Measurements from ENCODE around the gene TBC1D8. TPM values are rescaled to one million over a fixed set of nuclear protein-coding genes. Genes with fewer than 3 reads are reported as not detected.
A peak's percentile ranks its signal among the peaks of the same experiment; 100 is the strongest.

Gene TBC1D8
- total and polyA plus RNA-seq, 2 of the 13 experiments (the other 11 are each of a cell fraction or from before 2014, with no cell fraction given) = 45.1 to 95.4 TPM

DNA sequence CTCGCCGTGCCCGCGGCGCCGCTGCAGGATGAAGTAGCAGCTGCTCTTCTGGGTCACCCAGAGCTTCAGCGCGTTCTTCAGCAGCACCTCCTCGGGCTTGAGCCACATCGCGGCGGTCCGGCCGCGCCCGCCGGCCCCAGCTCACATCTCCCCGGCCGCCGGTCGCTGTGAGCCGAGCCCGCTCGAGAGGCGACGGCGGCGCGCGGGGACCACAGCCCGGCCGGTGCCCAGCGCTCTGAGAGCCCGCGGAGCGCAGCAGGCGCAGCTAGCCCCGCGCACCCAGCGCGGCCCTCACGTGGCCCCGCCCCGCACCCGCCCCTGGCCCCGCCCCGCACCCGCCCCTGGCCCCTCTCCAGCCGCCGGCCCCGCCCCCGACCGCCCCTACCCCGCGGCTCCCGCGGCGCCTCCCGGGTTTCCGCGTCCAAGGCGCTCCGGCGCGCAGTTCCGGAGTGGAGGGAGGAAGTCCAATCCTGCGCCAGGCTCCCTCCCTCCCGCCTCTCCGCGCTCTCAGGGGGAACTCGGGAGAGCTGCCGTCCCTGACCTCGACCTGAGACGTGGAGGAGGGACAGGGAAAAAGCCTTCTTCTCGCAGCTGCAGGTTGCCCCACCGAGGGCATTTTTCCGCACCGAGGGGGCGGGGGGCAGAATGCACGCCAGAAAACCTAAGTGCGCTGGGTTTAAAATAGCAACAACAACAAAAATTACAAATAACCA is at the start of gene TBC1D8 (continued):
- TF ChIP-seq DZIP1 (CRISPR knock-in tag; IDR thresholded peaks at IDR 0.05) (0 out of 2 replicates have a peak, but pooled peaks have one; percentile 12), ZNF782 (CRISPR knock-in tag; IDR thresholded peaks at IDR 0.05; ENCODE audit: borderline replicate concordance) (no peak), TFAP4 (IDR thresholded peaks at IDR 0.05; ENCODE audit: borderline replicate concordance, low read depth) (peak; percentile 33; the same call in 1 of the 2 replicates), EP300 (IDR thresholded peaks at IDR 0.05; ENCODE audit: low read depth in 2 of 2, low read length in 2 of 2) (peak in 1 of 2 experiments; percentile 28; a peak in 1 of 4 replicates), EP300 (CRISPR knock-in tag; IDR thresholded peaks at IDR 0.05; ENCODE audit: borderline replicate concordance) (peak; percentile 45; the same call in 1 of the 2 replicates), RFX5 (IDR thresholded peaks at IDR 0.05; ENCODE audit: low read depth, low read length) (no peak), MZF1 (CRISPR knock-in tag; IDR thresholded peaks at IDR 0.05; ENCODE audit: borderline replicate concordance) (no peak), TBX2 (CRISPR knock-in tag; IDR thresholded peaks at IDR 0.05; ENCODE audit: borderline replicate concordance) (peak; percentile 35; the same call in 1 of the 2 replicates), ZNF232 (CRISPR knock-in tag; IDR thresholded peaks at IDR 0.05; ENCODE audit: borderline replicate concordance) (no peak), PHF8 (CRISPR knock-in tag; IDR thresholded peaks at IDR 0.05) (peak; percentile 55), GABPA (IDR thresholded peaks at IDR 0.05; ENCODE audit: low read depth, low read length) (peak; percentile 76), GABPA (CRISPR knock-in tag; IDR thresholded peaks at IDR 0.05; ENCODE audit: low read depth) (peak; percentile 84), ZNF292 (CRISPR knock-in tag; IDR thresholded peaks at IDR 0.05; ENCODE audit: borderline replicate concordance, low read depth) (peak; percentile 71), PHF20 (CRISPR knock-in tag; IDR thresholded peaks at IDR 0.05) (peak; percentile 59; the same call in 1 of the 2 replicates), IRX3 (CRISPR knock-in tag; IDR thresholded peaks at IDR 0.05; ENCODE audit: borderline replicate concordance, low read depth) (peak; percentile 65; the same call in 1 of the 2 replicates), ZFP36L2 (CRISPR knock-in tag; IDR thresholded peaks at IDR 0.05) (no peak), SP5 (CRISPR knock-in tag; IDR thresholded peaks at IDR 0.05; ENCODE audit: borderline replicate concordance, low read depth) (peak; percentile 51; the same call in 1 of the 2 replicates), TARDBP (CRISPR knock-in tag; IDR thresholded peaks at IDR 0.05) (no peak), MIER2 (CRISPR knock-in tag; IDR thresholded peaks at IDR 0.05) (no peak), SP2 (CRISPR knock-in tag; IDR thresholded peaks at IDR 0.05) (no peak), YY1 (IDR thresholded peaks at IDR 0.05; ENCODE audit: insufficient read depth, insufficient replicate concordance, low read depth, low read length) (peak; percentile 41)
- TF ChIP-seq, protein P1, sequence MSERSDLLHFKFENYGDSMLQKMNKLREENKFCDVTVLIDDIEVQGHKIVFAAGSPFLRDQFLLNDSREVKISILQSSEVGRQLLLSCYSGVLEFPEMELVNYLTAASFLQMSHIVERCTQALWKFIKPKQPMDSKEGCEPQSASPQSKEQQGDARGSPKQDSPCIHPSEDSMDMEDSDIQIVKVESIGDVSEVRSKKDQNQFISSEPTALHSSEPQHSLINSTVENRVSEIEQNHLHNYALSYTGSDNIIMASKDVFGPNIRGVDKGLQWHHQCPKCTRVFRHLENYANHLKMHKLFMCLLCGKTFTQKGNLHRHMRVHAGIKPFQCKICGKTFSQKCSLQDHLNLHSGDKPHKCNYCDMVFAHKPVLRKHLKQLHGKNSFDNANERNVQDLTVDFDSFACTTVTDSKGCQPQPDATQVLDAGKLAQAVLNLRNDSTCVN (CRISPR knock-in tag; IDR thresholded peaks at IDR 0.05; ENCODE audit: borderline replicate concordance) = 0 out of 2 replicates have a peak, but pooled peaks have one; percentile 29
- TF ChIP-seq, protein P2, sequence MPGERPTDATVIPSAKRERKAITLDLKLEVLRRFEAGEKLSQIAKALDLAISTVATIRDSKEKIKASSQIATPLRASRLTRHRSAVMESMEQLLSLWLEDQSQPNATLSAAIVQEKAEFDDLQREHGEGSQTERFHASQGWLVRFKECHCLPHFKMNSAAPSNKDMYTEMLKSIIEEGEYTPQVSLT (CRISPR knock-in tag; IDR thresholded peaks at IDR 0.05; ENCODE audit: borderline replicate concordance, low read depth) = no peak

Measured in HepG2 (cell line).